GM06990 (cell line): ENCODE results near the gene LHFPL3.

ENCODE experiments used
- DNase-seq: peaks from one replicate; pipeline ENCODE4 v3.0.0-alpha.2; 2011; ENCODE audit not compliant: insufficient read length; ENCODE audit errors: extremely low read depth
- H3K27me3 ChIP-seq: replicated peaks from 2 replicates; pipeline ENCODE4 v1.6.0; 2011; ENCODE audit warnings: low read length; ENCODE audit not compliant: control insufficient read depth, insufficient read depth
- H3K36me3 ChIP-seq: 2 replicates; pipeline ENCODE4 v1.5.1; 2011; ENCODE audit warnings: low read length; ENCODE audit not compliant: control insufficient read depth, insufficient read depth
- H3K4me3 ChIP-seq: replicated peaks from 2 replicates; pipeline ENCODE4 v1.5.1; 2011; ENCODE audit warnings: low read depth, mild to moderate bottlenecking, control low read depth, low read length
- TF ChIP-seq, protein P1 (sequence below): IDR thresholded peaks from 2 replicates; pipeline ENCODE4 v1.5.1; 2011; ENCODE audit warnings: low read length, control low read depth, mild to moderate bottlenecking, inconsistent platforms; ENCODE audit not compliant: insufficient read depth, poor library complexity, severe bottlenecking

LHFPL3 gene

DNA sequence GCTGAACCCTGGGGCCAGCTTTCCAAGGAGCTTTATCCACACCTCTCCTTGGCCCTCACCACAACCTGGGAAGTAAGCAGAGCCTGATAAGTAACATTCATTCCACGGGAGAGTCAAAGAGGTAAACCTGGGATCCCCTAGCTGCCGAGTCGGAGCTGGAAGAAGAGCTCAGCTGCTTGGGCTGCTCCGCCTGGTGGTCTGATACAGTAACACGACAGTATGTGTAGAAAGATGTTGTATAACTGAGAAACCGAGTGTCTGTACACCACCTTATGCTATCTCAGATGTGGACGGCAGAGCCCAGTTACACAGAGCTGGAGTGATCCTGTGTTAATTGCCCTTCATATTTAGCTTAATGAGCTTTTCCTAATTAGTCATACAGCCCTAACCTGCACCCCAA, 534.3 kb downstream of the LHFPL3 start:
- H3K27me3 ChIP-seq: no peaks in the 10 kb centered on the region
- no peak overlapping the region for H3K4me3 ChIP-seq
- H3K36me3 ChIP-seq: no peaks in the 10 kb centered on the region
- TF ChIP-seq, protein P1, sequence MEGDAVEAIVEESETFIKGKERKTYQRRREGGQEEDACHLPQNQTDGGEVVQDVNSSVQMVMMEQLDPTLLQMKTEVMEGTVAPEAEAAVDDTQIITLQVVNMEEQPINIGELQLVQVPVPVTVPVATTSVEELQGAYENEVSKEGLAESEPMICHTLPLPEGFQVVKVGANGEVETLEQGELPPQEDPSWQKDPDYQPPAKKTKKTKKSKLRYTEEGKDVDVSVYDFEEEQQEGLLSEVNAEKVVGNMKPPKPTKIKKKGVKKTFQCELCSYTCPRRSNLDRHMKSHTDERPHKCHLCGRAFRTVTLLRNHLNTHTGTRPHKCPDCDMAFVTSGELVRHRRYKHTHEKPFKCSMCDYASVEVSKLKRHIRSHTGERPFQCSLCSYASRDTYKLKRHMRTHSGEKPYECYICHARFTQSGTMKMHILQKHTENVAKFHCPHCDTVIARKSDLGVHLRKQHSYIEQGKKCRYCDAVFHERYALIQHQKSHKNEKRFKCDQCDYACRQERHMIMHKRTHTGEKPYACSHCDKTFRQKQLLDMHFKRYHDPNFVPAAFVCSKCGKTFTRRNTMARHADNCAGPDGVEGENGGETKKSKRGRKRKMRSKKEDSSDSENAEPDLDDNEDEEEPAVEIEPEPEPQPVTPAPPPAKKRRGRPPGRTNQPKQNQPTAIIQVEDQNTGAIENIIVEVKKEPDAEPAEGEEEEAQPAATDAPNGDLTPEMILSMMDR: peak; percentile 37
- DNase-seq: no peak

DNA sequence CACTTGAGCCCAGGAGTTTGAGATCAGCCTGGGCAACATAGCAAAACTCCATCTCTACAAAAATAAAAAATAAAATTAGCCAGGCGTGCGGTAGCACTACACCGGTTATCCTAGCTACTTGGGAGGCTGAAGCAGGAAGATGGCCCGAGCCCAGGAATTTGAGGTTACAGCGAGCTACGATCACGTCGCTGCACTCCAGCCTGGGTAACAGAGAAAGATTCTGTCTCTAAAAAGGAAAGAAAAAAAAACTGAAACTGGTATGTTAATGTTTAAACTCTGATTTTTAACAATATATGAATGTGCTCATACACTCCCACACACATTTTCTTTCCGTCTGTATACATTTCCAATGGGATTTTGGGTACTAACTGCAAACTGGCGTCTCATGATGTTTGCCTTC, 545.0 kb downstream of the LHFPL3 start:
- no peak overlapping the region for H3K4me3 ChIP-seq
- H3K36me3 ChIP-seq: no peaks in the 10 kb centered on the region
- TF ChIP-seq, protein P1: no peak
- no peaks in the 10 kb centered on the region for H3K27me3 ChIP-seq
- DNase-seq: no peak

DNA sequence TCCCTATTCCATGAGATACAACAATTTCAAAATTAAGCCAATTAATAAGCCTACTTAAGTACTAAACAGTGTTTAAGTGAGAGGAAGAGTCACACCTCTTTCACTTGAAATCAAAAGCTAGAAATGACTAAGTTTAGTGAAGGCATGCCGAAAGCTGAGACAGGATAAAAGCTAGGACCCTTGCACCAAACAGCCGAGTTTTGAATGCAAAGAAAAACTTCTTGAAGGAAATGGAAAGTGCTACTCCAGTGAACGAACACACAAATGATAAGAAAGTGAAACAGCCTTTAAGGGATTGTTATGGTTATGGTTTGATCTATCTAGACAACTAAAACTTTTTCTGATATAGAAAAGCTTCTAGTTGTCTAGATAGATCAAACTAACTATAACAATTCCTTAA, 550.2 kb downstream of the LHFPL3 start:
- TF ChIP-seq, protein P1: no peak
- no peak overlapping the region; the same call in 1 of the 2 replicates for H3K4me3 ChIP-seq

DNA sequence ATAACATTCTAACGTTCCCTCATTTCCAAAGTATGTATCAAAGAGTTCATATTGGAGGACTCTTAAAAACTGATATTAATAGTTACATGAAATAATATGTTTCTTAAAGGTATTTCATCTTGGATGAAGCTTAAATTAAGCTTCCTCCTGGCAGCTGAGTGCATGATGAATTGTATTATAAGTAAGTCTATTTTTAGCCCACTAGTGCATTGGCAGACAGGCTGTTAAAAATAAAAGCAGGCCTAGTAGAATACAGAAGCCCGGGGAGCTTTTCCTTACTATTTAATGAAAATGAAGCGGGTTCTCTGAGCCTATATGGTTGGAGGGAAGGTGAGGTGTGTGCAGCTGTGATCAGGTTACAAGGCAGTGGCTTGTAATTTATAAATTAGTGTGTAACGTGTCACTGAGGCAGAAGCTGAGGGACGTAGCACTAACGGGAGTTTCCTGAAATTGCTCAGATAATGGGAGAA, 554.9 kb downstream of the LHFPL3 start:
- no peaks in the 10 kb centered on the region for H3K27me3 ChIP-seq
- no peak for DNase-seq
- H3K4me3 ChIP-seq: no peak overlapping the region
- TF ChIP-seq, protein P1: no peak
- no peaks in the 10 kb centered on the region for H3K36me3 ChIP-seq

More for the DNA sequence above, 550.2 kb downstream of the LHFPL3 start:
- Histone ChIP-seq H3K27me3 (no peaks in the 10 kb centered on the region), H3K36me3 (no peaks in the 10 kb centered on the region)
- DNase-seq: peak; percentile 24

DNA sequence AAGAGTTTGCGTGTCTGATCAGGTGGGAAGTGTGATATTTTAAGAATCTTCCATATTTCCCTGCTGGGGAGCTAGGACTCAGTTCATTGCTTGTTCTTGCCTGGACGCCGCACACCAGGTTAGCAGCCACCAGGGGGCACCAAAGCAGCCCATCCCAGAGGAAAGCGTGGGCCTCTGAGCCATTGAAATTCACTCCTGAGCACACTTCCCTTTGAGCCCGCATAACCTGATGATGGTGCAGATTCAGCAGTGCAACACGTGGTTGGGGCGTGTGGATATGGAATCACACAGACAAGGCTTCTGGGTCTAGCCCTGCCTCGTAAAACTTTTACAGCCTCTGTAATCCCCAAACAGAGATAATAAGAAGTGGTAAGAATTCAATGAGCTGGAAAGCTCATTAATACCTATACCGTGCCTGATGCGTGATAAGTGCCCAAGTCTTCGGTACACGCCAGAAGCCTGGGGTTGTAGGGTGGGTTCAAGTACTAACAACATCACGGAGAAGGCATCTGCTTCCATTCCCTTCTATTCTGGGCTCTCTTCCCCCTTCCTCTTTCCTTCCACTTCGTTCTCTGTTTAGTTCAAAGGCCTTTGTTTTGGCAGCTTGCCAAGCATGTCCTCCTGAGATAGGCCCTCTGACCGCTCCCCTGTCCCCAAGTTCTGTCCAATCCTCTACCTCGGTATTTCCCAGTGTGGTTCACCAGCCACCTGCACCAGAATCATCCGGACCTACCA, 555.5 kb downstream of the LHFPL3 start:
- Histone ChIP-seq H3K4me3 (no peak overlapping the region), H3K36me3 (no peaks in the 10 kb centered on the region), H3K27me3 (no peaks in the 10 kb centered on the region)
- TF ChIP-seq, protein P1: peak; percentile 94
- peak; percentile 65 for DNase-seq
